Measurements from ENCODE around the gene WDR36. TPM values are rescaled to one million over a fixed set of nuclear protein-coding genes. Genes with fewer than 3 reads are reported as not detected.
A peak's percentile ranks its signal among the peaks of the same experiment; 100 is the strongest.

WDR36 gene
- total and polyA plus RNA-seq, 2 of the 13 experiments (the other 11 are each of a cell fraction or from before 2014, with no cell fraction given) = 18.2 to 40.6 TPM

GRCh38 chr5:111133436-111133751 is 41.2 kb downstream of the WDR36 start:
- no peak overlapping the region for H3K4me2 ChIP-seq (ENCODE audit: low read depth, low read length)
- ChIA-PET POLR2A (no interaction called here), CTCF (ENCODE audit: low intra/inter-chr PET ratio, low total read pairs) (no interaction called here)
- H3K27ac ChIP-seq (ENCODE audit: extremely low read length, insufficient read depth, low read length) = no peak overlapping the region
- FAIRE-seq = no peak
- H3K4me1 ChIP-seq (ENCODE audit: insufficient read depth, low read length) = no peaks in the 10 kb centered on the region
- ATAC-seq = peak; percentile 84
- WGBS (ENCODE audit: low lambda C conversion rate) = 0% methylated on average over 1 of the region's 1 CpG
- no peaks in the 10 kb centered on the region for H4K20me1 ChIP-seq (ENCODE audit: insufficient read depth, low read length)
- intact Hi-C loops (cut with micrococcal nuclease; ENCODE audit: unreplicated experiment) (no loop called here), in situ Hi-C loops (cut with HindIII; ENCODE audit: extremely low pct_ligation_motif_present, low pct_unique_long_range_greater_than_20kb) (no loop called here)
- H2AFZ ChIP-seq (ENCODE audit: low read length) = no peak overlapping the region
- H3K4me3 ChIP-seq (replicated peaks in 1 of 3; ENCODE audit: insufficient read depth in 1 of 3, low read depth in 2 of 3, low read length in 3 of 3) = no peak overlapping the region
- no peak overlapping the region for H3K9ac ChIP-seq (ENCODE audit: insufficient read depth, low read depth, low read length)
- no peaks in the 10 kb centered on the region for H3K36me3 ChIP-seq (replicated peaks in 1 of 2; ENCODE audit: control insufficient read depth in 1 of 2, insufficient read depth in 2 of 2, low read length in 2 of 2)
- TF ChIP-seq MTF1 (CRISPR knock-in tag; IDR thresholded peaks at IDR 0.05) = no peak
- no peak for TF ChIP-seq RXRA (CRISPR knock-in tag; IDR thresholded peaks at IDR 0.05)
- TF ChIP-seq MEIS1 (CRISPR knock-in tag; IDR thresholded peaks at IDR 0.05; ENCODE audit: borderline replicate concordance) = no peak
- no peak for TF ChIP-seq ELF1 (CRISPR knock-in tag; IDR thresholded peaks at IDR 0.05)
- no peak for TF ChIP-seq ZNF780A (CRISPR knock-in tag; IDR thresholded peaks at IDR 0.05)
- TF ChIP-seq ZNF430 (CRISPR knock-in tag; IDR thresholded peaks at IDR 0.05) = no peak
- TF ChIP-seq ADNP (CRISPR knock-in tag; IDR thresholded peaks at IDR 0.05) = no peak
- no peak for TF ChIP-seq ZMAT3 (CRISPR knock-in tag; conservative IDR thresholded peaks at IDR 0.05)
- no peak for TF ChIP-seq ETV5 (CRISPR knock-in tag; IDR thresholded peaks at IDR 0.05; ENCODE audit: borderline replicate concordance)
- no peak for TF ChIP-seq TCF7L2 (IDR thresholded peaks at IDR 0.05; ENCODE audit: low read depth, low read length)
- TF ChIP-seq TEAD3 (CRISPR knock-in tag; optimal IDR thresholded peaks at IDR 0.05; ENCODE audit: borderline replicate concordance) = no peak
- H3K79me2 ChIP-seq (ENCODE audit: insufficient read depth, low read length) = no peaks in the 10 kb centered on the region
- no peaks in the 10 kb centered on the region; a peak in 1 of 5 replicates for H3K27me3 ChIP-seq (ENCODE audit: control insufficient read depth in 1 of 2, insufficient read depth in 2 of 2, low read length in 2 of 2)
- no TSS peak for BruUV-seq (replicated peaks)
- no peak for DNase-seq (ENCODE audit: low spot score)
- H3K9me3 ChIP-seq (ENCODE audit: low read length) = no peaks in the 10 kb centered on the region

DNA sequence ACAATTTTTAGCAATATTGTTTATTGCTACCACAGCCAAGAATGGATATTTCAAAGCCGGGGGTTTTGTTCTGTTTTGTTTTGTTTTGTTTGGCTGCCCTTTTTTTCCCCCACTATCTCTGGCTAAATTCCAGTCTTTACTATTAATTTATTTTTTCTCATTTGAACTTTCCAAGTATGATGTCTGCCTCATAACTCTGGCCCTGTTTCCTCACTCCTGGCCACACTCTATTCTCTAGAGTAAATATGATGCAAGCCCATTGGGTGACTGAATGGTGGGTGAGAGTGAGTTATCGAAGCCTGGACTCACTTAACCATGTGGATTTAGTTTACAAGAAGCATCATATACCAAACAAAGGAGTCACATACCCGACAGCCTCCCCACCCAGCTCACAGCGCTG is 41.9 kb downstream of the WDR36 start:
- Histone ChIP-seq H3K4me1 (ENCODE audit: insufficient read depth, low read length) (no peaks in the 10 kb centered on the region), H3K4me3 (replicated peaks in 1 of 3; ENCODE audit: insufficient read depth in 1 of 3, low read depth in 2 of 3, low read length in 3 of 3) (no peak overlapping the region), H3K4me2 (ENCODE audit: low read depth, low read length) (no peak overlapping the region), H3K9me3 (ENCODE audit: low read length) (no peaks in the 10 kb centered on the region), H3K27ac (ENCODE audit: extremely low read length, insufficient read depth, low read length) (no peak overlapping the region), H3K36me3 (replicated peaks in 1 of 2; ENCODE audit: control insufficient read depth in 1 of 2, insufficient read depth in 2 of 2, low read length in 2 of 2) (no peaks in the 10 kb centered on the region), H3K9ac (ENCODE audit: insufficient read depth, low read depth, low read length) (no peak overlapping the region), H3K27me3 (ENCODE audit: control insufficient read depth in 1 of 2, insufficient read depth in 2 of 2, low read length in 2 of 2) (no peaks in the 10 kb centered on the region; a peak in 1 of 5 replicates), H2AFZ (ENCODE audit: low read length) (no peak overlapping the region), H3K79me2 (ENCODE audit: insufficient read depth, low read length) (no peaks in the 10 kb centered on the region), H4K20me1 (ENCODE audit: insufficient read depth, low read length) (no peaks in the 10 kb centered on the region)
- DNase-seq (ENCODE audit: low spot score) (no peak), ATAC-seq (no peak), FAIRE-seq (no peak)
- 27% methylated on average over 4 of the region's 4 CpGs for WGBS (ENCODE audit: low lambda C conversion rate)
- CTCF ChIA-PET (ENCODE audit: low intra/inter-chr PET ratio, low total read pairs) = no interaction called here
- BruUV-seq (replicated peaks) = no TSS peak
- in situ Hi-C loops (cut with HindIII; ENCODE audit: extremely low pct_ligation_motif_present, low pct_unique_long_range_greater_than_20kb) = no loop called here
- intact Hi-C loops (cut with micrococcal nuclease; ENCODE audit: unreplicated experiment) = no loop called here
- POLR2A ChIA-PET = no interaction called here
- TF ChIP-seq ZBTB3 (CRISPR knock-in tag; IDR thresholded peaks at IDR 0.05; ENCODE audit: borderline replicate concordance, low read depth) (no peak), HMGA1 (CRISPR knock-in tag; conservative IDR thresholded peaks at IDR 0.05) (no peak), CHCHD3 (CRISPR knock-in tag; IDR thresholded peaks at IDR 0.05) (no peak), HOXA9 (CRISPR knock-in tag; IDR thresholded peaks at IDR 0.05; ENCODE audit: borderline replicate concordance) (no peak), ZBTB33 (CRISPR knock-in tag; IDR thresholded peaks at IDR 0.05) (no peak), RBFOX2 (IDR thresholded peaks at IDR 0.05; ENCODE audit: low read depth, low read length) (no peak), ZNF225 (CRISPR knock-in tag; IDR thresholded peaks at IDR 0.05) (no peak), HES4 (CRISPR knock-in tag; IDR thresholded peaks at IDR 0.05; ENCODE audit: borderline replicate concordance) (no peak), CEBPB (IDR thresholded peaks at IDR 0.05; ENCODE audit: borderline replicate concordance, low read depth, low read length) (no peak)
